HG02798 (cell line): Measurements from ENCODE around the gene SLC22A4.

Experiments used
- ATAC-seq: cut with Tn5 transposase; IDR thresholded peaks from one replicate; pipeline ENCODE4 v1.9.1; 2021; ENCODE audit warnings: mild to moderate bottlenecking; ENCODE audit not compliant: unreplicated experiment, poor library complexity

Gene SLC22A4

GRCh38 chr5:132388244-132389050 is 94.3 kb downstream of the SLC22A4 start:
- no peak for ATAC-seq

DNA sequence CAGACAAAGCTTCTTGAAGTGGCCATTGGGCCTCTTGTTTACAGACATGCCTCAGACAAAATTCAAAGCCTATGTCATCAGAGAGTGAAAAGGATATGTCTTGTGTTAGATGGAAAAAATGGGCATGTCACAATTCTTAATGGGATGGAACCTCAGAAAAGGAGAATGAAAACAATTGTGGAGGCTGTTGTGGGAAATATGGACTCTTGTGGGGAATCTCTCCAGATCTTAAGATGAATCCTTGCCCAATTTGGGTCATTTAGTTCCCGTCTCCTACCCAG is 94.8 kb downstream of the SLC22A4 start:
- ATAC-seq = no peak

DNA sequence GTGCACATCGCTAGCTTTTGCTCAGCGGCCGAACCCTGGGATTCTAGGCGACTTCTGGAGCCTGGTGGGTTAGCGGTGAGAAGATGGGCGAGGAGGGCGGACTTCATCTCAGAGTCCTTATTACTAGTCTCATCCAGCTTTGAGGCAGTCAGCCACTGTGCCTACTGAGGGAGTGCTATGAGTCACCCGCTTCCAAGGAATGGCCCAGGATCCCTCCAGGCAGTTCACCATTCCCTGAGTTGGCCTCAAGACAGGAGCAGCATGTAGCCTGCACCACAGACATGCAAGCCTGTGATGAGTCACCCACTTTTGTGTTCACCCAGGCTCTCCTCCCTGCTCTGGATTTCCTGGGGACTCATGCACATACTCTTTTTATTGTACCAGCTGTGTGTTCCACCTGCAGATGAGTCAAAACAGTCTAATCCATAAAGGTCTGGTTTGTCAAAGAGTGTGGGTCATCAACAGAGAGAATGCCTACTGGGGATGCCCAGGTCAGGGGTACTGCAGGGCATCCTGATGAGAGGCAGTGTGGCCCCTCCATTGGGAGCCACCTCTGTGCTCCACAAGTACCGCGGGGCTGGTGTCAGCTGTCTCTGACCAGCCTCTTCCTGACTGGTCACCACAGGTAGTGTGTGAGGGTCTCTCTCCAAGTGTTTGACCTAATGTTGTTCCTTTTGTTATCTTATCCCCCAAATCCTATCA is 95.5 kb downstream of the SLC22A4 start:
- ATAC-seq = no peak

GRCh38 chr5:132391247-132391646 is 97.1 kb downstream of the SLC22A4 start:
- no peak for ATAC-seq

DNA sequence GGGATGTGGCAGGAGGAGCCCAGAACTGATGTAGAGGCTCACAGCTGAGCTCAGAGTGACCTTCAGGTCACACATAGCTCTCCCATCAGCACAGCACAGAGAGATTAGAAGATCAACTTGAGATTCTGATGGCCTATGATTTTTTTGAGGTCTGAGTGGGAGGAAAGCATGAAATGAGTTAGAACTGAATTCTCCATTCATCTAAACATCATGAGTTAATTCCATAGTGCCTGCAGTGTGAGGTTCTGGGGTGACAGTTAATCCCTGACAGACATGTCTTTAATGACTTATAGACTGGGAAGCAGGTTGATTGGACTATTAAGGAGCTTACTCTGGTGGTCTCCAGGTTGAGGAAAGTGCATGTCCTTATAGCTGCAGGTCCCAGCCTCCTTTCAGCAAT is 97.7 kb downstream of the SLC22A4 start:
- no peak for ATAC-seq

- ATAC-seq = no peak
These were observed 98.2 kb downstream of the SLC22A4 start for GRCh38 chr5:132392411-132392810.

DNA sequence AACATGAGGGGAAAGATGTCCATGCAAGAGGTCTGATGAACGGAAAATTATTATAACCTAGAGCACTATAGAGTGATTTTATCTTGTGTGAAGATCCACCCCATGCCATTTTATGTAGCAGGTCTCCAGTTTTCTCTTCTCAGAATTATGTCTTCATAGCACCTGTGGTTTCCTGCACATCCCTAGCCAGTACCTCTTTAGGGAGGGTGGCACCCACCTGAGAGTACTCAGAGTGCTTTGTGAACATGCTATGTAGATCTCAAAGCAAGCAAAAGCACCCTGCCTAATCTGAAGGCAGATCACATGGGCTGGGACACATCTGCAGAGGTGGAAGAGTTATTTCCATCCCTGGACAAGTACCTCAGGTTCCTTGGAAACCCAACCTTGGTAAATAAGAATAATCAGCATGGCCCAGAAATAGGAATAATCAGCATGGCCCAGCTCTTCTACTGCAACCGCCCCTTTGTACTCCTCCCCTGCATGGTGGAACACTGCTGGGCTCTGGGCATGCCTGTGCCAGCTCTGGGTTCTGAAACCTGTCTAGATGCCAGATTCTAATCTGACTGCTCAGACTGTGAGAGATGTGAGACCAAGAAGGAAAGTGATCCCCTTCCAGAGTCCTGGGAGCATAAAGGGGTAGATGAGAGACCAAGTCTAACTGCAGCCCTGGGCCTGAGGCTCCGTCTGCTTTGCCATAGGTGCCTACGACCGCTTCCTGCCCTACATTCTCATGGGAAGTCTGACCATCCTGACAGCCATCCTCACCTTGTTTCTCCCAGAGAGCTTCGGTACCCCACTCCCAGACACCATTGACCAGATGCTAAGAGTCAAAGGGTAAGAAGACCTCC is 99.0 kb downstream of the SLC22A4 start:
- ATAC-seq = no peak
